PFSK-1 (cell line): Measurements from ENCODE around the gene MPZL3.

ENCODE experiments used
- FOXP2 ChIP-seq: optimal IDR thresholded peaks from 2 replicates; pipeline ENCODE3; 2011; ENCODE audit warnings: borderline replicate concordance, control low read depth, inconsistent platforms; ENCODE audit not compliant: insufficient read depth; ENCODE audit errors: extremely low read length, extremely low read depth
- POLR2AphosphoS5 ChIP-seq: IDR thresholded peaks from 2 replicates; pipeline ENCODE4 v1.6.1; 2012; ENCODE audit warnings: low read depth, mild to moderate bottlenecking, control low read depth, low read length, moderate library complexity
- SIN3A ChIP-seq: IDR thresholded peaks from 2 replicates; pipeline ENCODE4 v1.6.1; 2012; ENCODE audit warnings: mild to moderate bottlenecking, low read length, moderate library complexity, borderline replicate concordance; ENCODE audit not compliant: insufficient read depth
- TAF1 ChIP-seq: IDR thresholded peaks from 2 replicates; pipeline ENCODE4 v1.6.1; 2012; ENCODE audit warnings: low read length, control low read depth, borderline replicate concordance; ENCODE audit not compliant: insufficient read depth
- TF ChIP-seq, protein P1 (sequence below), 2 experiments: IDR thresholded peaks; 2 replicates each; pipeline versions ENCODE4 v1.6.1 to v1.8.0; 2011 to 2012; ENCODE audit warnings: low read depth in 2 of 2, low read length in 2 of 2, control low read depth in 1 of 2, inconsistent platforms in 1 of 2, mild to moderate bottlenecking in 1 of 2, moderate library complexity in 1 of 2; ENCODE audit not compliant: insufficient read depth in 1 of 2

MPZL3 gene

DNA sequence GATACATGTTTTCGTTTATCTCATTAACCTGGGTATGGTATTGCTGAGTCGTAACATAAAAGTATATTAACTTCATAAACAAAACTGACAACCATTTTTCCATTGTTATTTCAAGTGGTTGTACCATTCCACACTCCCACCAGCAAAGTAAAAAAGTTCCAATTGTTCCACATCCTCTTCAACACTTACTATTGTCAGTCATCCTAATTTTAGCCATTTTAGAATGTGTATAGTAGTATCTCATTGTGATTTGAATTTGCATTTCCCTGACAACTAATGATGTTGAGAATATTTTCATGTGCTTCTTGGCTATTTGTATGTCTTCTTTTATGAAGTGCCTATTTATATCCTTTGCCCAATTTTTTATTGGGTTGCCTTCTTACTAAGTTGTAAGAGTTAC is 41.9 kb upstream of the MPZL3 start:
- TF ChIP-seq SIN3A (no peak), TAF1 (no peak), FOXP2 (no peak), POLR2AphosphoS5 (no peak)
- TF ChIP-seq, protein P1, sequence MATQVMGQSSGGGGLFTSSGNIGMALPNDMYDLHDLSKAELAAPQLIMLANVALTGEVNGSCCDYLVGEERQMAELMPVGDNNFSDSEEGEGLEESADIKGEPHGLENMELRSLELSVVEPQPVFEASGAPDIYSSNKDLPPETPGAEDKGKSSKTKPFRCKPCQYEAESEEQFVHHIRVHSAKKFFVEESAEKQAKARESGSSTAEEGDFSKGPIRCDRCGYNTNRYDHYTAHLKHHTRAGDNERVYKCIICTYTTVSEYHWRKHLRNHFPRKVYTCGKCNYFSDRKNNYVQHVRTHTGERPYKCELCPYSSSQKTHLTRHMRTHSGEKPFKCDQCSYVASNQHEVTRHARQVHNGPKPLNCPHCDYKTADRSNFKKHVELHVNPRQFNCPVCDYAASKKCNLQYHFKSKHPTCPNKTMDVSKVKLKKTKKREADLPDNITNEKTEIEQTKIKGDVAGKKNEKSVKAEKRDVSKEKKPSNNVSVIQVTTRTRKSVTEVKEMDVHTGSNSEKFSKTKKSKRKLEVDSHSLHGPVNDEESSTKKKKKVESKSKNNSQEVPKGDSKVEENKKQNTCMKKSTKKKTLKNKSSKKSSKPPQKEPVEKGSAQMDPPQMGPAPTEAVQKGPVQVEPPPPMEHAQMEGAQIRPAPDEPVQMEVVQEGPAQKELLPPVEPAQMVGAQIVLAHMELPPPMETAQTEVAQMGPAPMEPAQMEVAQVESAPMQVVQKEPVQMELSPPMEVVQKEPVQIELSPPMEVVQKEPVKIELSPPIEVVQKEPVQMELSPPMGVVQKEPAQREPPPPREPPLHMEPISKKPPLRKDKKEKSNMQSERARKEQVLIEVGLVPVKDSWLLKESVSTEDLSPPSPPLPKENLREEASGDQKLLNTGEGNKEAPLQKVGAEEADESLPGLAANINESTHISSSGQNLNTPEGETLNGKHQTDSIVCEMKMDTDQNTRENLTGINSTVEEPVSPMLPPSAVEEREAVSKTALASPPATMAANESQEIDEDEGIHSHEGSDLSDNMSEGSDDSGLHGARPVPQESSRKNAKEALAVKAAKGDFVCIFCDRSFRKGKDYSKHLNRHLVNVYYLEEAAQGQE (IDR thresholded peaks at IDR 0.05; ENCODE audit: insufficient read depth in 1 of 2, low read depth in 2 of 2, low read length in 2 of 2) = no peak

DNA sequence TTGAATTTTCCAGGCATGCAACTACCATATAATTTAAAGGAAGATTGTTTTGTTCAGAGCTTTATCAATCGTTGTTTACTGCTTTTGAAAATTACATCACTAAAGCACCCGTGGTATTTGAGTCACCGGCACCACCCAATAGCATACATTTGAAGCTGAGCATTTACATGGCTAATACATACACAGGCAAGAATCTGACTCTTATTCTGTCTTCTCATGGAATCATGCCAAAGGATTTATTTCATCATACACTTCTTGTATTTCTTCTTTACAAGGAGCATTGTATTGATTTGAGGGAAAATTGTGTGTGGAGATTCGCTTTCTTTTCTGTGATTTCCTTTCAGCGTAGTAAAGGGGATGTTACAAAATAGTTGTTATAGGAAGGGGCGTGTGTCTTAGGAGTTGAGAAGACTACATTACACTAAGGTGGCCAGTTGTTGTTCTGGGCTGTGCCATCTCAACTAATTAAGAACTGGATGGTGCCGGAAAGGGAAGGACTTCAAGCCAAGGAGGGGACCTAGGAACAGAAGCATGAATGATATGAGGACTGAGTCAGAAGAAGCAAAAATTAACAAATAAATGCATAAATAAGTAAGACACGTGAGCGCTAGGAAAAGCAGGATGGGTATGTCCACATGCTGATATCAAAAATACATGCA is 39.4 kb upstream of the MPZL3 start:
- TF ChIP-seq SIN3A = no peak

DNA sequence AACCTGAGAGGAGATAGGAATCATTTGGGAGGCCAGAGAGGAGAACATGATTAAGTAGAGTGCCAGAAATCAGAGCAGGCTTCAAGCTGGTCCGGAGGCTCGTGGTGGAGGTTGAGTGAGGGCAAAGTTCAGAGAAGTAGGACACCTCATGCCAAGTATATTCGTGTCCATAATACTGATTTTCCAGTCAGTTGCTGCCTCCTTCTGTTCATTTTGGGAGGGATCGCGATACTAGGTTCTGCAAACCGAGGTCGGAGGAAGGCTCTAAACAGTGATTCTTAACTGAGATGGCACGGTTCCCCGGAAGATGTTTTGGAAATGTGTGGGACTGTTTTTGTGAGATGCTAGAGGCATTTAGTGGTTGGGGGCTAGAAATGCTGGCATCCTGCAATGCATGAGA is 38.8 kb upstream of the MPZL3 start:
- no peak for TF ChIP-seq TAF1
- no peak for TF ChIP-seq POLR2AphosphoS5
- TF ChIP-seq SIN3A = no peak

DNA sequence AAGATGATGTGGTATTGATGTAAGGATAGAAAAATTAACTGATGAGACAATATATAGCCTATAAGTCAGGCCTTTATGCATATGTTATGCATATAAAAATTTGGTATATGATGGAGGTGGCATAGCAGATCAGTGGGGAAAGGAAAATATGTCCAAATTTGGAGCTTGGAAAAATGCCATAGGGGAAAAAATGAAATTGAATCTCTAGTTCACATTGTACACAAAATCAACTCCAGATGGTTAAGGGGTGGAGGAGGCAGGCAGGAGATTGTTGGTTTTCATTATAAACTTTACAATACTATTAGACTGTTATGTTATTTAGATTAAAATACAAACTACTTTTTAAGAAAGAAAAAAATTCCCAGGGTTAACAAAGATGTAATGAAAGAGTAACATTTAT is 37.2 kb upstream of the MPZL3 start:
- TF ChIP-seq FOXP2 (no peak), SIN3A (no peak), TAF1 (no peak), POLR2AphosphoS5 (no peak)
- TF ChIP-seq, protein P1 (IDR thresholded peaks at IDR 0.05; ENCODE audit: insufficient read depth in 1 of 2, low read depth in 2 of 2, low read length in 2 of 2) = no peak

DNA sequence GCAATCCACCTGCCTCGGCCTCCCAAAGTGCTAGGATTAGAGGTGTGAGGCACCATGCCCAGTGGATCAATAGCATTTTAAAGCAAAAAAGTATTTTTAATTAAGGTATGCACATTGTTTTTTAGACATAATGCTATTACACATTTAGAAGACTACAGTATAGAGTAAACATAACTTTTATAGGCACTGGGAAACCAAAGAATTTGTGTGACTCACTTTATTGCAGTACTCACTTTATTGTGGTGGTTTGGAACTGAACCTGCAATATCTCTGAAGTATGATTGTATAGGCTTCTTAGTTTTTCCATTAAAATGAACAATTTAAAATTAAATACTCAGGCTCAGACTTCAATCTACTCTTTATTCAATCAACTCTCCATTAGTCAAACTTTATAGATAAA is 34.8 kb upstream of the MPZL3 start:
- TF ChIP-seq POLR2AphosphoS5 = no peak
- no peak for TF ChIP-seq FOXP2
- TF ChIP-seq, protein P1 (IDR thresholded peaks at IDR 0.05; ENCODE audit: insufficient read depth in 1 of 2, low read depth in 2 of 2, low read length in 2 of 2) = no peak
- no peak for TF ChIP-seq SIN3A
- no peak for TF ChIP-seq TAF1

DNA sequence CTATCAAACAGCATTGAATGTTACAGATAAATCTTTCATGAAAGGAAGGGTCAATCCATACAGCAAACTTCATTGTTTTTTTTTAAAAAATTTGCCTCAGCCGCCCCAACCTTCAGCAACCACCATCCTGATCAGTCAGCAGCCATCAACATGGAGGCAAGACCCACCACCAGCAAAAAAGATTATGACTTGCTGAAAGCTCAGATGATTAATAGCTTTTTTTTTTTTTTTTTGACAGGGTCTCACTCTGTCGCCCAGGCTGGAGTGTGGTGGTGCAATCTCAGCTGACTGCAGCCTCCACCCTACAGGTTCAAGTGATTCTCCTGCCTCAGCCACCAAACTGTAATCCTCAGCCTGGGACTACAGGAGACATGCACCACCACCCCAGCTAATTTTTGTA is 34.4 kb upstream of the MPZL3 start:
- no peak for TF ChIP-seq TAF1
- no peak for TF ChIP-seq SIN3A
- no peak for TF ChIP-seq FOXP2
- TF ChIP-seq POLR2AphosphoS5 = no peak
- TF ChIP-seq, protein P1 (IDR thresholded peaks at IDR 0.05; ENCODE audit: insufficient read depth in 1 of 2, low read depth in 2 of 2, low read length in 2 of 2) = no peak
